Esophagus squamous epithelium (tissue), 5 donors: ENCODE measurements around the gene TRUB1. TPM values are rescaled to one million over a fixed set of nuclear protein-coding genes. Genes with fewer than 3 reads are reported as not detected.

ENCODE experiments used
- DNase-seq: peaks from one replicate; lab custom pipeline; 2025; lab: John Stamatoyannopoulos, UW
- H3K27ac ChIP-seq, 4 donors: fragments of 200-600 bp; sonication (generic); one replicate each; pipeline ENCODE4 v1.5.1; 2016 to 2019; ENCODE audit warnings: mild to moderate bottlenecking in 1 of 4
- H3K27me3 ChIP-seq, 4 donors: fragments of 200-600 bp; sonication (generic); 1 replicate in 3 of 4; 2 replicates in 1 of 4; pipeline versions ENCODE4 v1.5.1 to v1.6.0; 2017 to 2021; ENCODE audit warnings: antibody characterized with exemption in 1 of 4
- H3K36me3 ChIP-seq, 3 donors: fragments of 200-600 bp; sonication (generic); one replicate each; pipeline ENCODE4 v1.5.1; 2016 to 2019
- H3K4me1 ChIP-seq, 3 donors: fragments of 200-600 bp; sonication (generic); one replicate each; pipeline ENCODE4 v1.5.1; 2017 to 2019
- H3K4me3 ChIP-seq, 4 donors: fragments of 200-600 bp; sonication (generic); 1 replicate in 3 of 4; 2 replicates in 1 of 4; pipeline ENCODE4 v1.5.1; 2016 to 2019; ENCODE audit warnings: mild to moderate bottlenecking in 2 of 4, moderate library complexity in 1 of 4
- H3K9me3 ChIP-seq, 3 donors: fragments of 200-600 bp; sonication (generic); one replicate each; pipeline ENCODE4 v1.5.1; 2016 to 2019
- CTCF ChIP-seq, 6 experiments: fragments of 450-650 bp in 4 of 6; fragments of 200-600 bp in 2 of 6; sonication (generic) in 2 of 6; IDR thresholded peaks; one replicate each; pipeline ENCODE4 v1.5.1; 2016 to 2019; ENCODE audit warnings: antibody characterized with exemption in 6 of 6, mild to moderate bottlenecking in 4 of 6, moderate library complexity in 4 of 6
- POLR2A ChIP-seq, 4 donors: fragments of 450-650 bp; IDR thresholded peaks; one replicate each; pipeline ENCODE4 v1.6.1; 2017; ENCODE audit warnings: antibody characterized with exemption in 4 of 4, mild to moderate bottlenecking in 4 of 4, moderate library complexity in 3 of 4
- WGBS, 2 donors: methylation state at CpG; one replicate each; pipeline ENCODE4 v1.1.5; 2018; 5-methylcytosine and 5-hydroxymethylcytosine counted together
- intact Hi-C: fragments of 100-400 bp; cut with DNase I; formaldehyde crosslinking; loops from one replicate; pipeline ENCODE4 v1.15.0; 2022
- total RNA-seq, 4 donors: library from RNA; depleted of rRNA; stranded (reverse); fragments of >200 nt; gene quantifications; one replicate each; pipeline ENCODE4 v1.1.0, GENCODE V29; 2016
- donor health status: DM: yes; HTN: yes; CAD: no.

TRUB1 gene
- total RNA-seq, 4 donors from 2014 or later, result 11.0 to 20.6 (median 17.2) TPM

GRCh38 chr10:114957122-114957521 lies 19.1 kb downstream of the TRUB1 start:
- WGBS, 2 donors, result 76 to 92% methylated on average over 1 of the region's 1 CpG

GRCh38 chr10:114957673-114958072 lies 19.7 kb downstream of the TRUB1 start:
- intact Hi-C loops, result no loop called here
- DNase-seq, result no peak
- WGBS, 2 donors, result 48 to 61% methylated on average over 2 of the region's 2 CpGs

More at GRCh38 chr10:114957122-114957521, 19.1 kb downstream of the TRUB1 start:
- H3K27ac ChIP-seq, result no peak overlapping the region
- no peak for TF ChIP-seq POLR2A (IDR thresholded peaks at IDR 0.05)
- TF ChIP-seq CTCF (IDR thresholded peaks at IDR 0.05), result no peak
- H3K4me1 ChIP-seq, result peaks cover 0 to 6% (median 0%) of the 10 kb centered on the region in 3 donors
- no peaks in the 10 kb centered on the region for H3K27me3 ChIP-seq
- no peaks in the 10 kb centered on the region for H3K9me3 ChIP-seq
- intact Hi-C loops, result no loop called here
- H3K36me3 ChIP-seq, result peaks cover 0 to 48% (median 0%) of the 10 kb centered on the region in 3 donors
- no peak for DNase-seq
- H3K4me3 ChIP-seq, result no peak overlapping the region

GRCh38 chr10:114962441-114962840 lies 24.4 kb downstream of the TRUB1 start:
- TF ChIP-seq POLR2A (IDR thresholded peaks at IDR 0.05) (no peak), CTCF (IDR thresholded peaks at IDR 0.05) (no peak)
- intact Hi-C loops, result no loop called here
- Histone ChIP-seq H3K9me3 (no peaks in the 10 kb centered on the region), H3K27ac (no peak overlapping the region), H3K4me3 (no peak overlapping the region), H3K4me1 (no peaks in the 10 kb centered on the region), H3K27me3 (no peaks in the 10 kb centered on the region), H3K36me3 (peaks cover 0 to 47% (median 0%) of the 10 kb centered on the region in 3 donors)
- no peak for DNase-seq
- WGBS, 2 donors, result 73 to 74% methylated on average over 2 of the region's 2 CpGs

More at GRCh38 chr10:114957673-114958072, 19.7 kb downstream of the TRUB1 start:
- no peaks in the 10 kb centered on the region for H3K27me3 ChIP-seq
- TF ChIP-seq POLR2A (IDR thresholded peaks at IDR 0.05) (no peak), CTCF (IDR thresholded peaks at IDR 0.05) (no peak)
- H3K9me3 ChIP-seq, result no peaks in the 10 kb centered on the region
- H3K36me3 ChIP-seq, result peaks cover 0 to 48% (median 0%) of the 10 kb centered on the region in 3 donors
- no peak overlapping the region for H3K27ac ChIP-seq
- peaks cover 0 to 6% (median 0%) of the 10 kb centered on the region in 3 donors for H3K4me1 ChIP-seq
- no peak overlapping the region for H3K4me3 ChIP-seq

GRCh38 chr10:114963908-114964307 lies 25.9 kb downstream of the TRUB1 start:
- WGBS, 2 donors, result 93 to 94% methylated on average over 4 of the region's 4 CpGs
- Histone ChIP-seq H3K4me1 (no peaks in the 10 kb centered on the region), H3K9me3 (no peaks in the 10 kb centered on the region), H3K4me3 (no peak overlapping the region), H3K27ac (no peak overlapping the region), H3K36me3 (peaks cover 0 to 47% (median 0%) of the 10 kb centered on the region in 3 donors), H3K27me3 (no peaks in the 10 kb centered on the region)
- TF ChIP-seq POLR2A (IDR thresholded peaks at IDR 0.05), result no peak
- no peak for TF ChIP-seq CTCF (IDR thresholded peaks at IDR 0.05)
- no peak for DNase-seq
- intact Hi-C loops, result no loop called here

GRCh38 chr10:114967071-114967470 lies 29.1 kb downstream of the TRUB1 start:
- 52 to 62% methylated on average over 2 of the region's 2 CpGs for WGBS, 2 donors
- H3K36me3 ChIP-seq, result peaks cover 0 to 19% (median 0%) of the 10 kb centered on the region in 3 donors
- DNase-seq, result no peak
- H3K27ac ChIP-seq, result no peak overlapping the region
- intact Hi-C loops, result no loop called here
- no peak overlapping the region for H3K4me3 ChIP-seq
- no peaks in the 10 kb centered on the region for H3K27me3 ChIP-seq
- H3K9me3 ChIP-seq, result no peaks in the 10 kb centered on the region
- TF ChIP-seq POLR2A (IDR thresholded peaks at IDR 0.05), result no peak
- H3K4me1 ChIP-seq, result no peaks in the 10 kb centered on the region

GRCh38 chr10:114970515-114970914 lies 32.5 kb downstream of the TRUB1 start:
- Histone ChIP-seq H3K4me1 (no peaks in the 10 kb centered on the region), H3K27me3 (no peaks in the 10 kb centered on the region), H3K27ac (no peak overlapping the region), H3K4me3 (no peak overlapping the region), H3K36me3 (peaks cover 0 to 5% (median 0%) of the 10 kb centered on the region in 3 donors), H3K9me3 (no peaks in the 10 kb centered on the region)
- intact Hi-C loops, result no loop called here
- no peak for TF ChIP-seq POLR2A (IDR thresholded peaks at IDR 0.05)
- no peak for TF ChIP-seq CTCF (IDR thresholded peaks at IDR 0.05)
- WGBS, 2 donors, result 60 to 81% methylated on average over 4 of the region's 4 CpGs
- no peak for DNase-seq
